HepG2 (cell line): ENCODE data around the gene ATL2. TPM values are rescaled to one million over a fixed set of nuclear protein-coding genes. Genes with fewer than 3 reads are reported as not detected.

ENCODE experiments used
- ATAC-seq: fragments of 200-7000 bp; cut with Tn5 transposase; 3 replicates; pipeline ENCODE4 v1.9.1; 2020; ENCODE audit warnings: mild to moderate bottlenecking, moderate library complexity
- BruUV-seq: library from RNA; stranded (reverse); fragments of 400-500 nt; replicated peaks from 2 replicates; lab custom pipeline; 2021; lab: Mats Ljungman, UMichigan
- CTCF ChIA-PET: fragments of 300-600 bp; formaldehyde crosslinking; extraction: SDS; loops from one replicate; lab custom pipeline; 2021; ENCODE audit warnings: low total read pairs, inconsistent platforms, low intra/inter-chr PET ratio; lab: Yijun Ruan, JAX
- POLR2A ChIA-PET: fragments of 350-600 bp; sonication (Branson Sonifier 250); formaldehyde crosslinking; loops from one replicate; lab custom pipeline; 2020; ENCODE audit warnings: antibody characterized with exemption, inconsistent platforms; lab: Yijun Ruan, JAX
- DNase-seq: peaks from one replicate; pipeline ENCODE4 v3.0.0-alpha.2; 2015; ENCODE audit warnings: low spot score
- FAIRE-seq: peaks from 3 replicates; lab custom pipeline; 2011; peaks lifted over from hg19 to GRCh38; lab: Jason Lieb, UNC
- H2AFZ ChIP-seq: one replicate; pipeline ENCODE4 v1.6.1; 2011; ENCODE audit warnings: low read length, inconsistent platforms
- H3K27ac ChIP-seq: fragments of 300-600 bp; 3 replicates; pipeline ENCODE4 v1.8.0; 2011; ENCODE audit warnings: mixed run types, mild to moderate bottlenecking, mixed read lengths, low read length, inconsistent platforms; ENCODE audit not compliant: insufficient read depth; ENCODE audit errors: extremely low read length
- H3K27me3 ChIP-seq, 2 experiments: fragments of 200-600 bp in 1 of 2; 2 replicates in 1 of 2; 3 replicates in 1 of 2; pipeline versions ENCODE4 v1.6.0 to v1.8.0; 2011; ENCODE audit warnings: low read length in 2 of 2, mild to moderate bottlenecking in 2 of 2, moderate library complexity in 2 of 2, inconsistent platforms in 1 of 2; ENCODE audit not compliant: insufficient read depth in 2 of 2, control insufficient read depth in 1 of 2
- H3K36me3 ChIP-seq, 2 experiments: fragments of 200-600 bp in 1 of 2; replicated peaks in 1 of 2; 2 replicates in 1 of 2; 3 replicates in 1 of 2; pipeline versions ENCODE4 v1.5.1 to v1.8.0; 2011; ENCODE audit warnings: low read length in 2 of 2, inconsistent platforms in 1 of 2; ENCODE audit not compliant: insufficient read depth in 2 of 2, control insufficient read depth in 1 of 2
- H3K4me1 ChIP-seq: 2 replicates; pipeline ENCODE4 v1.5.1; 2012; ENCODE audit warnings: low read length, inconsistent platforms; ENCODE audit not compliant: insufficient read depth
- H3K4me2 ChIP-seq: 2 replicates; pipeline ENCODE4 v1.6.0; 2011; ENCODE audit warnings: low read depth, low read length, inconsistent platforms
- H3K4me3 ChIP-seq, 3 experiments: fragments of 200-600 bp in 1 of 3; sonication (generic), shearing (Covaris generic) in 1 of 3; replicated peaks in 1 of 3; 2 replicates each; pipeline ENCODE4 v1.5.1; 2011 to 2016; ENCODE audit warnings: low read length in 3 of 3, inconsistent platforms in 2 of 3, low read depth in 2 of 3, mild to moderate bottlenecking in 2 of 3, control low read depth in 1 of 3, mixed read lengths in 1 of 3; ENCODE audit not compliant: insufficient read depth in 1 of 3
- H3K79me2 ChIP-seq: one replicate; pipeline ENCODE4 v1.6.1; 2011; ENCODE audit warnings: low read length, inconsistent platforms; ENCODE audit not compliant: insufficient read depth
- H3K9ac ChIP-seq: 2 replicates; pipeline ENCODE4 v1.6.0; 2011; ENCODE audit warnings: mild to moderate bottlenecking, low read depth, low read length, inconsistent platforms; ENCODE audit not compliant: insufficient read depth
- H3K9me3 ChIP-seq: 2 replicates; pipeline ENCODE4 v1.5.1; 2012; ENCODE audit warnings: mild to moderate bottlenecking, low read length
- H4K20me1 ChIP-seq: 2 replicates; pipeline ENCODE4 v1.6.0; 2011; ENCODE audit warnings: inconsistent platforms, mild to moderate bottlenecking, low read length, moderate library complexity; ENCODE audit not compliant: insufficient read depth
- GTF3A ChIP-seq: sonication (generic); formaldehyde crosslinking; conservative IDR thresholded peaks from 2 replicates; pipeline ENCODE4 v1.4.0; 2020; ENCODE audit warnings: mild to moderate bottlenecking, missing genetic modification reagents
- IRX3 ChIP-seq: sonication (generic); formaldehyde crosslinking; IDR thresholded peaks from 2 replicates; pipeline ENCODE4 v1.8.1; 2023; ENCODE audit warnings: mild to moderate bottlenecking, low read depth, missing genetic modification reagents, borderline replicate concordance
- KLF13 ChIP-seq: sonication (generic); formaldehyde crosslinking; IDR thresholded peaks from 2 replicates; pipeline ENCODE4 v1.4.0; 2020; ENCODE audit warnings: mild to moderate bottlenecking, missing genetic modification reagents
- SOX5 ChIP-seq: IDR thresholded peaks from 2 replicates; pipeline ENCODE4 v1.6.1; 2016; ENCODE audit warnings: borderline replicate concordance
- ZSCAN25 ChIP-seq: sonication (generic); formaldehyde crosslinking; IDR thresholded peaks from 2 replicates; pipeline ENCODE4 v1.8.0; 2022; ENCODE audit warnings: mild to moderate bottlenecking, missing genetic modification reagents
- WGBS: methylation state at CpG from one replicate; pipeline ENCODE4 v1.1.6; 2017; ENCODE audit warnings: low lambda C conversion rate; 5-methylcytosine and 5-hydroxymethylcytosine counted together
- in situ Hi-C: cut with HindIII; loops from 2 replicates; pipeline ENCODE4 v1.10.0; 2017; ENCODE audit warnings: low pct_unique_long_range_greater_than_20kb; ENCODE audit not compliant: extremely low pct_ligation_motif_present
- intact Hi-C: fragments of 100-400 bp; cut with micrococcal nuclease; formaldehyde crosslinking; loops from one replicate; pipeline ENCODE4 v1.10.0; 2022; ENCODE audit not compliant: unreplicated experiment
- polyA plus RNA-seq, 8 experiments: library from polyadenylated mRNA; depleted of rRNA in 3 of 8; stranded (reverse) in 7 of 8; unstranded in 1 of 8; fragments of >200 nt; fragmentation: Illumina TruSeq in 4 of 8; extraction: Trizol in 4 of 8; gene quantifications; 2 replicates each; pipeline versions ENCODE4 v1.2.1 to v1.2.3, GENCODE V29; 2011 to 2016; ENCODE audit warnings: low read depth in 4 of 8, missing spikeins in 1 of 8, mixed read lengths in 1 of 8; ENCODE audit not compliant: insufficient read depth in 1 of 8
- total RNA-seq, 5 experiments: library from RNA; depleted of rRNA; stranded (reverse); fragments of >200 nt; fragmentation: Illumina TruSeq; extraction: Trizol; gene quantifications; 2 replicates each; pipeline ENCODE4 v1.2.3, GENCODE V29; 2016; ENCODE audit warnings: low read depth in 1 of 5
- TF ChIP-seq, protein P1 (sequence below): sonication (generic); formaldehyde crosslinking; IDR thresholded peaks from 2 replicates; pipeline ENCODE4 v1.4.0; 2020; ENCODE audit warnings: mild to moderate bottlenecking, missing genetic modification reagents
- TF ChIP-seq, protein P2 (sequence below): sonication (generic); formaldehyde crosslinking; IDR thresholded peaks from 2 replicates; pipeline ENCODE4 v1.8.0; 2022; ENCODE audit warnings: mild to moderate bottlenecking, missing genetic modification reagents; ENCODE audit not compliant: insufficient replicate concordance

The ATL2 gene
- total and polyA plus RNA-seq, 2 of the 13 experiments (the other 11 are each of a cell fraction or from before 2014, with no cell fraction given), result 56.5 to 119 TPM

DNA sequence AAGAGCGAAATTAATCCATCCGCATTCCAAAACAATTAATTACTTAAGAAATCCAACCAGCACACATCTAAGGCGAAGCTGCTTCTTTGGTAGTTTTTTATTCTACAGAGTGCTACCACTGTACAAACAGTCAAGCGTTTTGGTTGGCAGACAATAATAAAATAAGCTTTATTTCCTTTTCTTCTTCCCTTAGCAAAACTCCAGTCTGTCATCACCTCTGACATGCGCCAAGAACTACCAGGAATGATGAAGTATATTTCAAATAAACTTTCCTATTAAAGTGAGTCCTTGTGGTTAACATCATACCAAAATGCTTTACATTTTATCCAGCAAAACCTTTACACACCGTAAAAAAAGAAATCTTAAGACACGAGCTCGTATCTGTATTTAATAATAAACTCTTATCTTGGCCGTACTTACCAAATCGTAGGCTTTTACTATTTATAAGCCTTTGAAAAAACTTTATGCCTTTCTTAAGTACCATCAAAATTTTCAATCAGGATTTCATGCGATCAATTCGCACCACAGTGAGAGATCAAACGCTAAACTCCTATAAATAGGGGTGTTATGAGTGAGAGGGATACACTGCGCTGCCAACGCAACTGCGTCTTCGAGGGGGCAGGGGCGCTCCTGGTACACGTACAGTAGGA is 1.3 kb downstream of the ATL2 start:
- H3K27ac ChIP-seq, result peak overlapping the region; percentile 90
- no TSS peak for BruUV-seq
- DNase-seq, result no peak
- WGBS, result 13% methylated on average over 19 of the region's 19 CpGs
- no peaks in the 10 kb centered on the region for H3K36me3 ChIP-seq
- intact Hi-C loops, result loop anchor here (1.0 to 10.0 kb wide), 7 partner anchors 30 to 359 kb away; no protein-coding TSS in a partner anchor
- peak overlapping the region; percentile 99 for H3K9ac ChIP-seq
- in situ Hi-C loops, result no loop called here
- H3K79me2 ChIP-seq, result peaks cover 58% of the 10 kb centered on the region
- H3K4me2 ChIP-seq, result peak overlapping the region; percentile 86
- no peaks in the 10 kb centered on the region for H3K9me3 ChIP-seq
- peak overlapping the region; percentile 95 to 100 (median 99) for H3K4me3 ChIP-seq
- no peak for ATAC-seq
- no peak overlapping the region for H2AFZ ChIP-seq
- CTCF ChIA-PET, result interaction anchor here (1.2 kb wide), 1 partner anchor 133 kb away, joined by 3 read pairs; no protein-coding TSS in a partner anchor
- POLR2A ChIA-PET, result interaction anchor here (0.6 to 3.2 kb wide), 13 partner anchors 9 to 375 kb away, joined by 3 to 28 read pairs (median 6); partner anchors contain the start of gene SRSF7
- FAIRE-seq, result no peak
- H3K27me3 ChIP-seq, result no peaks in the 10 kb centered on the region; a peak in 1 of 5 replicates
- peaks cover 57% of the 10 kb centered on the region for H4K20me1 ChIP-seq
- H3K4me1 ChIP-seq, result peaks cover 77% of the 10 kb centered on the region
- TF ChIP-seq, protein P1, sequence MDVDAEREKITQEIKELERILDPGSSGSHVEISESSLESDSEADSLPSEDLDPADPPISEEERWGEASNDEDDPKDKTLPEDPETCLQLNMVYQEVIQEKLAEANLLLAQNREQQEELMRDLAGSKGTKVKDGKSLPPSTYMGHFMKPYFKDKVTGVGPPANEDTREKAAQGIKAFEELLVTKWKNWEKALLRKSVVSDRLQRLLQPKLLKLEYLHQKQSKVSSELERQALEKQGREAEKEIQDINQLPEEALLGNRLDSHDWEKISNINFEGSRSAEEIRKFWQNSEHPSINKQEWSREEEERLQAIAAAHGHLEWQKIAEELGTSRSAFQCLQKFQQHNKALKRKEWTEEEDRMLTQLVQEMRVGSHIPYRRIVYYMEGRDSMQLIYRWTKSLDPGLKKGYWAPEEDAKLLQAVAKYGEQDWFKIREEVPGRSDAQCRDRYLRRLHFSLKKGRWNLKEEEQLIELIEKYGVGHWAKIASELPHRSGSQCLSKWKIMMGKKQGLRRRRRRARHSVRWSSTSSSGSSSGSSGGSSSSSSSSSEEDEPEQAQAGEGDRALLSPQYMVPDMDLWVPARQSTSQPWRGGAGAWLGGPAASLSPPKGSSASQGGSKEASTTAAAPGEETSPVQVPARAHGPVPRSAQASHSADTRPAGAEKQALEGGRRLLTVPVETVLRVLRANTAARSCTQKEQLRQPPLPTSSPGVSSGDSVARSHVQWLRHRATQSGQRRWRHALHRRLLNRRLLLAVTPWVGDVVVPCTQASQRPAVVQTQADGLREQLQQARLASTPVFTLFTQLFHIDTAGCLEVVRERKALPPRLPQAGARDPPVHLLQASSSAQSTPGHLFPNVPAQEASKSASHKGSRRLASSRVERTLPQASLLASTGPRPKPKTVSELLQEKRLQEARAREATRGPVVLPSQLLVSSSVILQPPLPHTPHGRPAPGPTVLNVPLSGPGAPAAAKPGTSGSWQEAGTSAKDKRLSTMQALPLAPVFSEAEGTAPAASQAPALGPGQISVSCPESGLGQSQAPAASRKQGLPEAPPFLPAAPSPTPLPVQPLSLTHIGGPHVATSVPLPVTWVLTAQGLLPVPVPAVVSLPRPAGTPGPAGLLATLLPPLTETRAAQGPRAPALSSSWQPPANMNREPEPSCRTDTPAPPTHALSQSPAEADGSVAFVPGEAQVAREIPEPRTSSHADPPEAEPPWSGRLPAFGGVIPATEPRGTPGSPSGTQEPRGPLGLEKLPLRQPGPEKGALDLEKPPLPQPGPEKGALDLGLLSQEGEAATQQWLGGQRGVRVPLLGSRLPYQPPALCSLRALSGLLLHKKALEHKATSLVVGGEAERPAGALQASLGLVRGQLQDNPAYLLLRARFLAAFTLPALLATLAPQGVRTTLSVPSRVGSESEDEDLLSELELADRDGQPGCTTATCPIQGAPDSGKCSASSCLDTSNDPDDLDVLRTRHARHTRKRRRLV (CRISPR knock-in tag), result no peak
- TF ChIP-seq GTF3A, result no peak
- TF ChIP-seq KLF13 (CRISPR knock-in tag), result no peak
- no peak for TF ChIP-seq SOX5 (CRISPR knock-in tag)
- TF ChIP-seq ZSCAN25 (CRISPR knock-in tag), result no peak
- TF ChIP-seq, protein P2, sequence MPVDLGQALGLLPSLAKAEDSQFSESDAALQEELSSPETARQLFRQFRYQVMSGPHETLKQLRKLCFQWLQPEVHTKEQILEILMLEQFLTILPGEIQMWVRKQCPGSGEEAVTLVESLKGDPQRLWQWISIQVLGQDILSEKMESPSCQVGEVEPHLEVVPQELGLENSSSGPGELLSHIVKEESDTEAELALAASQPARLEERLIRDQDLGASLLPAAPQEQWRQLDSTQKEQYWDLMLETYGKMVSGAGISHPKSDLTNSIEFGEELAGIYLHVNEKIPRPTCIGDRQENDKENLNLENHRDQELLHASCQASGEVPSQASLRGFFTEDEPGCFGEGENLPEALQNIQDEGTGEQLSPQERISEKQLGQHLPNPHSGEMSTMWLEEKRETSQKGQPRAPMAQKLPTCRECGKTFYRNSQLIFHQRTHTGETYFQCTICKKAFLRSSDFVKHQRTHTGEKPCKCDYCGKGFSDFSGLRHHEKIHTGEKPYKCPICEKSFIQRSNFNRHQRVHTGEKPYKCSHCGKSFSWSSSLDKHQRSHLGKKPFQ (CRISPR knock-in tag), result peak; percentile 60
- TF ChIP-seq IRX3 (CRISPR knock-in tag), result no peak
